Small intestine (tissue), 16 donors: ENCODE measurements around the gene ZBTB4. TPM values are rescaled to one million over a fixed set of nuclear protein-coding genes. Genes with fewer than 3 reads are reported as not detected.

ENCODE experiments used
- DNase-seq, 2 donors: peaks; one replicate each; pipeline versions ENCODE4 v3.0.0 to v3.0.0-alpha.2; 2013
- FAIRE-seq: peaks from 2 replicates; lab custom pipeline; 2012; peaks lifted over from hg19 to GRCh38; lab: Jason Lieb, UNC
- H3K27ac ChIP-seq, 3 donors: one replicate each; pipeline ENCODE4 v1.5.1; 2013; ENCODE audit warnings: low read length in 2 of 3, mild to moderate bottlenecking in 2 of 3, control low read depth in 1 of 3, inconsistent platforms in 1 of 3, low read depth in 1 of 3, moderate library complexity in 1 of 3
- H3K27me3 ChIP-seq, 3 donors: one replicate each; pipeline ENCODE4 v1.6.1; 2013; ENCODE audit warnings: low read length in 3 of 3, inconsistent platforms in 1 of 3; ENCODE audit not compliant: control insufficient read depth in 3 of 3, insufficient read depth in 3 of 3
- H3K36me3 ChIP-seq, 3 donors: one replicate each; pipeline ENCODE4 v1.6.1; 2013; ENCODE audit warnings: low read length in 3 of 3, inconsistent platforms in 1 of 3, low read depth in 1 of 3, mild to moderate bottlenecking in 1 of 3, moderate library complexity in 1 of 3; ENCODE audit not compliant: control insufficient read depth in 3 of 3, insufficient read depth in 2 of 3
- H3K4me1 ChIP-seq, 3 donors: one replicate each; pipeline ENCODE4 v1.6.1; 2013; ENCODE audit warnings: low read length in 2 of 3, inconsistent platforms in 1 of 3, low read depth in 1 of 3, mild to moderate bottlenecking in 1 of 3, moderate library complexity in 1 of 3; ENCODE audit not compliant: control insufficient read depth in 3 of 3, insufficient read depth in 2 of 3
- H3K4me3 ChIP-seq, 3 donors: one replicate each; pipeline ENCODE4 v1.5.1; 2013; ENCODE audit warnings: low read length in 3 of 3, control low read depth in 1 of 3, inconsistent platforms in 1 of 3, low read depth in 1 of 3, mild to moderate bottlenecking in 1 of 3, moderate library complexity in 1 of 3
- H3K9me3 ChIP-seq, 2 donors: one replicate each; pipeline ENCODE4 v1.6.1; 2013; ENCODE audit warnings: low read depth in 1 of 2, low read length in 1 of 2; ENCODE audit not compliant: control insufficient read depth in 2 of 2, insufficient read depth in 1 of 2
- WGBS, 3 donors: extraction: QIAGEN DNeasy Blood & Tissue Kit; methylation state at CpG; one replicate each; pipeline ENCODE4 v1.1.7; 2013; 5-methylcytosine and 5-hydroxymethylcytosine counted together
- long read RNA-seq, 10 donors: transcript quantifications; one replicate each; lab custom pipeline, GENCODE V29; 2026
- polyA plus RNA-seq, 4 donors: library from polyadenylated mRNA; stranded (reverse) in 3 of 4; unstranded in 1 of 4; fragments of 200-250 nt in 3 of 4; fragments of 120-200 nt in 1 of 4; gene quantifications; one replicate each; pipeline versions ENCODE4 v1.2.1 to v1.2.3, GENCODE V29; 2013
- donor health status: healthy with polysubstance abuse.
- donor health status: control.
- donor health status: control.
- donor health status: Bipolar disorder and iron deficiency.
- donor health status: healthy.

The ZBTB4 gene
- 10 to 100 TPM in 2 of 4 donors, 1 to 10 TPM in 2; 7.6 to 76.4 (median 12.4) TPM for polyA plus RNA-seq
- long read RNA-seq, donor 1, result 0 reads
- long read RNA-seq, donor 2, full-length matches to known transcripts, result 2 of 2 reads
- long read RNA-seq, donor 2, partial matches to known transcripts, result 0 of 2 reads
- long read RNA-seq, donor 2, other reads (novel, unspliced or antisense), result 0 of 2 reads
- long read RNA-seq, donor 3, partial matches to known transcripts, result 7 of 7 reads
- long read RNA-seq, donor 3, other reads (novel, unspliced or antisense), result 0 of 7 reads
- long read RNA-seq, donor 4, result 0 reads
- long read RNA-seq, donor 5, partial matches to known transcripts, result 12 of 12 reads
- long read RNA-seq, donor 5, other reads (novel, unspliced or antisense), result 0 of 12 reads
- long read RNA-seq, donor 6, full-length matches to known transcripts, result 3 of 29 reads
- long read RNA-seq, donor 6, partial matches to known transcripts, result 26 of 29 reads
- long read RNA-seq, donor 6, other reads (novel, unspliced or antisense), result 0 of 29 reads
- long read RNA-seq, donor 7, full-length matches to known transcripts, result 9 of 228 reads
- long read RNA-seq, donor 7, partial matches to known transcripts, result 177 of 228 reads
- long read RNA-seq, donor 7, other reads (novel, unspliced or antisense), result 42 of 228 reads
- long read RNA-seq, donor 8, full-length matches to known transcripts, result 1 of 1 reads
- long read RNA-seq, donor 8, partial matches to known transcripts, result 0 of 1 reads
- long read RNA-seq, donor 8, other reads (novel, unspliced or antisense), result 0 of 1 reads
- long read RNA-seq, donor 9, full-length matches to known transcripts, result 2 of 2 reads
- long read RNA-seq, donor 9, partial matches to known transcripts, result 0 of 2 reads
- long read RNA-seq, donor 9, other reads (novel, unspliced or antisense), result 0 of 2 reads
- long read RNA-seq, donor 10, full-length matches to known transcripts, result 6 of 29 reads
- long read RNA-seq, donor 10, partial matches to known transcripts, result 23 of 29 reads
- long read RNA-seq, donor 10, other reads (novel, unspliced or antisense), result 0 of 29 reads

DNA sequence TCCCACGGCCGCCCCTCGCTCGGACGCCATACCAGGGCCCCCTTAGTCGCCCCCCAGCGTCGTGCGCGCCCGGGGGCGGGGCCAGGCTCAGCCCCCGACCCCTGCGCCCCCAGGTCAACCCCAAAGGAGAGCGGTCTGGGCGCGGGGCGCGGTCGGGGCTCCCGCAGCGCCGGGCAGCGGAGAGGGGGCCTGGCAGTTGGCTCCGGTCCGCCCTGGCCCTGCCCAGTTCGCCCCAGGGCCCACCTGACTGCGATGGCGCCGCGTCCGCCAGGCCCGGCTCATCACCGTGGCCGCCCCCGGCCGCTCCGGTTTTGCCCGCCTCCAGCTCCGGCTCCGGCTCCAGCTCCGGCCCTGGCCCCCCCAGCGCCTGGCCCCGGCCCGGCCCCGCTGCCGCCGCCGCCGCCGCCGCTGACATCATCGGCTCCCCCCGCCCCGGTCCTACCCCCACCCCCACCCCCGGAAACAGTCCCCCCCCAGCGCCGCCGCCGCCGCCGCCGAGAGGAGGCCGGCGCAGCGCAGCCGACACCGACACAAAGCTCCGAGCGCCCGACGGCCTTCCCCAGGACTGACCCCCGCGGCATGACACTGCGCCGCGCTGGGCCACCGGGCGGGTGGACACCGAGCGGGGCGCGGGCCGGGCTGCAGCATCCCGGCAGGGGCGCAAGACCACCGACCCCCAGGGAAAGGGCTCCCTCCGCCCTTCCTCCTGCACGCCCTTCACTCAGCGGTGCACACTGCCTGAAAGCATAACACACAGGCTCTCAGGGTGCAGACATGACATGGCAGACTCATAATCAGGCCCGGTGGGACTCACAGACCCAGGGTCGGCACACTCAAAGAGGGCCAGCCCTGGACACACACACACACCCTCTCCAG is at the start of gene ZBTB4:
TSS of gene ZBTB4 (minus strand) at position 419 of the 876 bp plus-strand sequence. CDS start 12,830 bp downstream, outside the sequence.
- peak within 1 kb of the TSS; percentile 79 to 97 (median 97) for H3K4me3 ChIP-seq
- H3K36me3 ChIP-seq, result peaks cover 0 to 32% (median 0%) of the 10 kb centered on the region in 3 donors
- H3K27ac ChIP-seq, result peak within 1 kb of the TSS; percentile 94 to 97 (median 97)
- no peak for FAIRE-seq
- no peaks in the 10 kb centered on the region for H3K9me3 ChIP-seq
- 1% methylated on average over 25 to 92 of the region's 92 CpGs for WGBS, 3 donors
- no peaks in the 10 kb centered on the region for H3K27me3 ChIP-seq
- DNase-seq, result peak; percentile 49 to 88
- H3K4me1 ChIP-seq, result peaks cover 0 to 72% (median 4%) of the 10 kb centered on the region in 3 donors

GRCh38 chr17:7528842-7529241 is 49.4 kb upstream of the ZBTB4 start:
- no peak overlapping the region for H3K4me3 ChIP-seq
- H3K36me3 ChIP-seq, result no peaks in the 10 kb centered on the region
- no peak for FAIRE-seq

DNA sequence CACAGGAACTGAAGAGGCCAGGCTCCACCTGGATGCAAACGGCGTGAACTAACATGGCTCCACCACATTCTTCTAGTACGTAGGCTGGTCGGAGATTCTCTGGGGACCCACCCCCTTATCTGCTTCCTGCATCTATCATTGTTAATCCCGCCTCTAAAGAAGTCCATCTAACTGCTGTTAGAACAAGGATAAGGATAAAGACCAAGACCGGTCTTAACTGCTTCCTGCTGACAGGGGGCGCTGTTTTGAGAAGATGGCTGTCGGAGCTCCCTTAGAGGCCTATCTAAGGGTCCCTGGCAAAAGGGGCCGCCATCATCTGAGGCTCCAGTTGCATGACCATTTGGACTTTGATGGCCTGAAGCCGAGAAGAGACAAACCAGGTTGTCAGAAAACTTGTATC is 43.6 kb upstream of the ZBTB4 start:
- DNase-seq (peak in 1 of 2 donors; percentile 27), FAIRE-seq (no peak)
- no peak overlapping the region for H3K4me3 ChIP-seq
- H3K9me3 ChIP-seq, result peaks cover 0 to 9% of the 10 kb centered on the region in 2 donors
- no peaks in the 10 kb centered on the region for H3K27me3 ChIP-seq
- H3K27ac ChIP-seq, result no peak overlapping the region
- H3K4me1 ChIP-seq, result no peaks in the 10 kb centered on the region
- H3K36me3 ChIP-seq, result no peaks in the 10 kb centered on the region
- WGBS, 3 donors, result 40 to 47% (median 42%) methylated on average over 10 of the region's 10 CpGs

More at GRCh38 chr17:7528842-7529241, 49.4 kb upstream of the ZBTB4 start:
- Histone ChIP-seq H3K27ac (no peak overlapping the region), H3K4me1 (peaks cover 0 to 3% (median 0%) of the 10 kb centered on the region in 3 donors), H3K27me3 (no peaks in the 10 kb centered on the region), H3K9me3 (peaks cover 0 to 33% of the 10 kb centered on the region in 2 donors)
- no peak for DNase-seq

DNA sequence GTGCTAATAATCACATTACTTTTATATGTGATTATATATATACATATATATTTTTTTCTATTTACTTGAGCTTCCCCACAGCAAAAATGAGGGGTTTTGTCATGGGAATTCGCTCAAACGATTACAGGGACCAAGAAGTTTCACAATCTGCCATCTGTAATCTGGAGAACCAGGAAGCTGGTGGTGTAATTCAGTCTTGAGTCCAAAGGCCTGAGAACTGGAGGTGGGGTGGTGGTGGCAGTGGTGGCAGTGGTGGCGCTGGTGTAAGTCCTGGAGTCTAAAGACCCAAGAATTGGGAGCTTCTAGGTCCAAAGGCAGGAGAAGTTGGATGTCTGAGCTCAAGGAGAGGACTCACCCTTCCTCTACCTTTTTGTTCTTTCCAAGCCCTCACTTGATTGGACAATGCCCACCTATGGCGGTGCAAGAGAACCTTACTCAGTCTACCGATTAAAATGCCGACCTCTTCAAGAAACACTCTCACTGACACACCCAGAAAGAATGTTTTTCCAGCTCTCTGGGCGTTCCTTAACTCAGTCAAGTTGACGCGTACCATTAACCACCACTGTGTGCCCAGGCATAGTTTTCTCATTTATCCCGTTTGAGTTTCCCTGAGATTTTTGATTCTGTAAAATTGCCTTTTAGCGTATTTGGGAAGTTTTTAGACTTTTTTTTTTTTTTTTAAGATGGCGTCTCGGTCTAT is 36.6 kb upstream of the ZBTB4 start:
- FAIRE-seq, result no peak
- Histone ChIP-seq H3K4me1 (peaks cover 0 to 17% (median 3%) of the 10 kb centered on the region in 3 donors), H3K9me3 (no peaks in the 10 kb centered on the region), H3K4me3 (no peak overlapping the region), H3K27ac (peak overlapping the region; percentile 87 to 94 (median 89)), H3K36me3 (peaks cover 9 to 40% (median 14%) of the 10 kb centered on the region in 3 donors), H3K27me3 (no peaks in the 10 kb centered on the region)
- DNase-seq, result peak; percentile 89 to 96
- WGBS, 3 donors, result 27 to 72% (median 47%) methylated on average over 13 of the region's 13 CpGs

- no peak overlapping the region for H3K4me3 ChIP-seq
- H3K27ac ChIP-seq, result no peak overlapping the region
- WGBS, 3 donors, result 75 to 83% (median 78%) methylated on average over 17 of the region's 17 CpGs
- DNase-seq (no peak), FAIRE-seq (no peak)
- peaks cover 15 to 61% (median 28%) of the 10 kb centered on the region in 3 donors for H3K36me3 ChIP-seq
- no peaks in the 10 kb centered on the region for H3K27me3 ChIP-seq
- no peaks in the 10 kb centered on the region for H3K9me3 ChIP-seq
- peaks cover 0 to 17% (median 3%) of the 10 kb centered on the region in 3 donors for H3K4me1 ChIP-seq
These were observed 34.5 kb upstream of the ZBTB4 start for GRCh38 chr17:7513850-7514419.

DNA sequence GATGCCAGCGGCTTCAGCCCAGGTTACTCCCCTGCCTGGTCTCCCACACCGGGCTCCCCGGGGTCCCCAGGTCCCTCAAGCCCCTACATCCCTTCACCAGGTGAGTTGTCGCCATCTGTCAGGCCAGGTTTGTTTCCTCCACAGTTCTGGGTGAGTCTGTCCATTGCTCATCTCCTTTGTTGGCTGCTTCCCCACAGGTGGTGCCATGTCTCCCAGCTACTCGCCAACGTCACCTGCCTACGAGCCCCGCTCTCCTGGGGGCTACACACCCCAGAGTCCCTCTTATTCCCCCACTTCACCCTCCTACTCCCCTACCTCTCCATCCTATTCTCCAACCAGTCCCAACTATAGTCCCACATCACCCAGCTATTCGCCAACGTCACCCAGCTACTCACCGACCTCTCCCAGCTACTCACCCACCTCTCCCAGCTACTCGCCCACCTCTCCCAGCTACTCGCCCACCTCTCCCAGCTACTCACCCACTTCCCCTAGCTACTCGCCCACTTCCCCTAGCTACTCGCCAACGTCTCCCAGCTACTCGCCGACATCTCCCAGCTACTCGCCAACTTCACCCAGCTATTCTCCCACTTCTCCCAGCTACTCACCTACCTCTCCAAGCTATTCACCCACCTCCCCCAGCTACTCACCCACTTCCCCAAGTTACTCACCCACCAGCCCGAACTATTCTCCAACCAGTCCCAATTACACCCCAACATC is 33.6 kb upstream of the ZBTB4 start:
- Histone ChIP-seq H3K9me3 (no peaks in the 10 kb centered on the region), H3K27me3 (no peaks in the 10 kb centered on the region), H3K36me3 (peaks cover 20 to 71% (median 31%) of the 10 kb centered on the region in 3 donors), H3K4me3 (no peak overlapping the region), H3K4me1 (peaks cover 0 to 17% (median 3%) of the 10 kb centered on the region in 3 donors), H3K27ac (no peak overlapping the region)
- FAIRE-seq, result no peak
- WGBS, 3 donors, result 90 to 92% (median 92%) methylated on average over 19 to 20 of the region's 20 CpGs
- DNase-seq, result no peak
